ENCODE data around the gene XKR8.

XKR8 gene, protein sequence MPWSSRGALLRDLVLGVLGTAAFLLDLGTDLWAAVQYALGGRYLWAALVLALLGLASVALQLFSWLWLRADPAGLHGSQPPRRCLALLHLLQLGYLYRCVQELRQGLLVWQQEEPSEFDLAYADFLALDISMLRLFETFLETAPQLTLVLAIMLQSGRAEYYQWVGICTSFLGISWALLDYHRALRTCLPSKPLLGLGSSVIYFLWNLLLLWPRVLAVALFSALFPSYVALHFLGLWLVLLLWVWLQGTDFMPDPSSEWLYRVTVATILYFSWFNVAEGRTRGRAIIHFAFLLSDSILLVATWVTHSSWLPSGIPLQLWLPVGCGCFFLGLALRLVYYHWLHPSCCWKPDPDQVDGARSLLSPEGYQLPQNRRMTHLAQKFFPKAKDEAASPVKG

GRCh38 chr1:27959792-27960603 lies at the start of gene XKR8:
XKR8 (plus strand) TSS chr1:27959973; CDS start chr1:27960070, 97 bp downstream.
- TF ChIP-seq, protein P1, sequence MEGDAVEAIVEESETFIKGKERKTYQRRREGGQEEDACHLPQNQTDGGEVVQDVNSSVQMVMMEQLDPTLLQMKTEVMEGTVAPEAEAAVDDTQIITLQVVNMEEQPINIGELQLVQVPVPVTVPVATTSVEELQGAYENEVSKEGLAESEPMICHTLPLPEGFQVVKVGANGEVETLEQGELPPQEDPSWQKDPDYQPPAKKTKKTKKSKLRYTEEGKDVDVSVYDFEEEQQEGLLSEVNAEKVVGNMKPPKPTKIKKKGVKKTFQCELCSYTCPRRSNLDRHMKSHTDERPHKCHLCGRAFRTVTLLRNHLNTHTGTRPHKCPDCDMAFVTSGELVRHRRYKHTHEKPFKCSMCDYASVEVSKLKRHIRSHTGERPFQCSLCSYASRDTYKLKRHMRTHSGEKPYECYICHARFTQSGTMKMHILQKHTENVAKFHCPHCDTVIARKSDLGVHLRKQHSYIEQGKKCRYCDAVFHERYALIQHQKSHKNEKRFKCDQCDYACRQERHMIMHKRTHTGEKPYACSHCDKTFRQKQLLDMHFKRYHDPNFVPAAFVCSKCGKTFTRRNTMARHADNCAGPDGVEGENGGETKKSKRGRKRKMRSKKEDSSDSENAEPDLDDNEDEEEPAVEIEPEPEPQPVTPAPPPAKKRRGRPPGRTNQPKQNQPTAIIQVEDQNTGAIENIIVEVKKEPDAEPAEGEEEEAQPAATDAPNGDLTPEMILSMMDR (conservative IDR thresholded peaks at IDR 0.05) = peak; percentile 78
- peak within 1 kb of the TSS; percentile 88 for H3K27ac ChIP-seq

- TF ChIP-seq, protein P1 (conservative IDR thresholded peaks at IDR 0.05) = no peak
- no peak overlapping the region for H3K27ac ChIP-seq
These were observed 47.3 kb upstream of the XKR8 start for GRCh38 chr1:27912429-27912828.

- TF ChIP-seq, protein P1 (conservative IDR thresholded peaks at IDR 0.05) = no peak
- H3K27ac ChIP-seq = peak overlapping the region; percentile 78
These were observed 44.6 kb upstream of the XKR8 start for GRCh38 chr1:27915082-27915575.

DNA sequence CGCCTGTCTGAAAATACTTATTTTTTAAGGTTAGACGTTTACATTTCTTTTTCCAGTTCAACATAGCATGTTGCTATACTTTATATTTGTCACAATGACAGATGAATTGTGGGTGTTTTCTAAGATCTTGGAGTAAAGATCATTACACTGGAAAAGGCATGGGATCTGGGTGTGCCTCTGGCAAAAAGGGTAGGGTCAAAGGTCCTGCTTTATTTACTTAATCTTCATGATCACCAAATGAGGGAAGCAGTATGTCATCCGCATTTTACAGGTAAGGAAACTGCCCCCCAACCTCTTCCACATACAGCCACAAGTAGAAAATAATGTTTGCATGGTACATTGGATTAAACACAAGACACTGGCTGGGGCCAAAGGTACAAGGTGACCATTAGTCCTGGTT lies 37.5 kb upstream of the XKR8 start:
- TF ChIP-seq, protein P1 (conservative IDR thresholded peaks at IDR 0.05) = no peak
- H3K27ac ChIP-seq = no peak overlapping the region

GRCh38 chr1:27928216-27928954 lies 31.4 kb upstream of the XKR8 start:
- no peak overlapping the region for H3K27ac ChIP-seq
- TF ChIP-seq, protein P1 (conservative IDR thresholded peaks at IDR 0.05) = no peak

DNA sequence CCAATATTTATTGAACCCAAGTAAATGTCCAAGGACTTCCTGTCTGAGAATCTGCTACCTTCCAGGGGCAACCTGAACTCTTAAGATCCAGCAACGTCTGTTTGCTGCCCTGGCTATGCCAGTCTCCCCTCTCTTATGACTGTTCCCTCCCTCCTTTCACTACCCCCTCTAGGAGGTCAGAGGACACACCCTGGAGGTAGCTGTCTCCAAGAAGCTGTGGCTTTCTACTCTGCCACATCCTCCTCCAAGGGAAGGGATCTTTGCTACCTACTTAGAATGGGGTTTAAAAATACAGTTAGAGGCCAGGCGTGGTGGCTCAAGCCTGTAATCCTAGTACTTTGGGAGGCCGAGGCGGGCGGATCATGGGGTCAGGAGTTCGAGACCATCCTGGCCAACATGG lies 28.6 kb upstream of the XKR8 start:
- TF ChIP-seq, protein P1 (conservative IDR thresholded peaks at IDR 0.05) = no peak
- no peak overlapping the region for H3K27ac ChIP-seq

Measured in VCaP (cell line).